B cell (primary cell): Measurements from ENCODE around the gene SPTBN1.

Experiments used
- EZH2 ChIP-seq: IDR thresholded peaks from 2 replicates; pipeline ENCODE4 v1.6.1; 2012; ENCODE audit warnings: borderline replicate concordance, low read depth, mild to moderate bottlenecking, moderate library complexity, low read length; ENCODE audit not compliant: insufficient read depth, poor library complexity, severe bottlenecking
- TF ChIP-seq, protein P1 (sequence below): fragments of 200-600 bp; IDR thresholded peaks from one replicate; pipeline ENCODE4 v1.8.0; 2022; ENCODE audit warnings: antibody characterized with exemption, mild to moderate bottlenecking

DNA sequence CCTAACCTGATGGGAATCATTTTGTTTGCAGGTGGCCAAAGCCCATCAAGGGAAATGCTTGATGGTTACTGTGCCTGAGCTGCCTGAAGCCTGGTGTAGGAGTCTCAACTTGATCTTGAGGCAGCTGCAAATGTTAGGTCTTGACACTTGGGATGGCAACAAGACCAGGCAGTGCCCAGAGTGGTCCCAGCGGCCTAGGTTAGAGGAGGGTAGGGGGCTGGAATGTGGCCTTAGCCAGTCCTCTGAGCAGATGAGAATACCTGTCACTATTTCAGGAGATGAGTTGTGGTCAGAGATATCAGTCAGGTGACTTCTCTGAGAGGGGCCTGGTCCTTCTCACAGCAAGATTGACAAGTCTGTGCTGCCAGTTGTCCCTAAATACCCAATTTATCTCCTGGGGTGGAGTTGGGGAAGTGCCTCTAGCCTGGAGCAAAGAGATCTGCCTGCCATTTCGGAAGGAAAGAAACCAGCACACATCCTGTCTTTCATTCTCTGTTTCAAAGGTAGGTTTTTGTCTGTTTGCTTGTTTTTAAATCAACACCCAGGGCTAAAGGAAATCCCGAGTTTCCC, 13.4 kb downstream of the SPTBN1 start:
- TF ChIP-seq, protein P1, sequence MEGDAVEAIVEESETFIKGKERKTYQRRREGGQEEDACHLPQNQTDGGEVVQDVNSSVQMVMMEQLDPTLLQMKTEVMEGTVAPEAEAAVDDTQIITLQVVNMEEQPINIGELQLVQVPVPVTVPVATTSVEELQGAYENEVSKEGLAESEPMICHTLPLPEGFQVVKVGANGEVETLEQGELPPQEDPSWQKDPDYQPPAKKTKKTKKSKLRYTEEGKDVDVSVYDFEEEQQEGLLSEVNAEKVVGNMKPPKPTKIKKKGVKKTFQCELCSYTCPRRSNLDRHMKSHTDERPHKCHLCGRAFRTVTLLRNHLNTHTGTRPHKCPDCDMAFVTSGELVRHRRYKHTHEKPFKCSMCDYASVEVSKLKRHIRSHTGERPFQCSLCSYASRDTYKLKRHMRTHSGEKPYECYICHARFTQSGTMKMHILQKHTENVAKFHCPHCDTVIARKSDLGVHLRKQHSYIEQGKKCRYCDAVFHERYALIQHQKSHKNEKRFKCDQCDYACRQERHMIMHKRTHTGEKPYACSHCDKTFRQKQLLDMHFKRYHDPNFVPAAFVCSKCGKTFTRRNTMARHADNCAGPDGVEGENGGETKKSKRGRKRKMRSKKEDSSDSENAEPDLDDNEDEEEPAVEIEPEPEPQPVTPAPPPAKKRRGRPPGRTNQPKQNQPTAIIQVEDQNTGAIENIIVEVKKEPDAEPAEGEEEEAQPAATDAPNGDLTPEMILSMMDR = no peak
- no peak for TF ChIP-seq EZH2
